Measurements from ENCODE around the gene PRCC.

DNA sequence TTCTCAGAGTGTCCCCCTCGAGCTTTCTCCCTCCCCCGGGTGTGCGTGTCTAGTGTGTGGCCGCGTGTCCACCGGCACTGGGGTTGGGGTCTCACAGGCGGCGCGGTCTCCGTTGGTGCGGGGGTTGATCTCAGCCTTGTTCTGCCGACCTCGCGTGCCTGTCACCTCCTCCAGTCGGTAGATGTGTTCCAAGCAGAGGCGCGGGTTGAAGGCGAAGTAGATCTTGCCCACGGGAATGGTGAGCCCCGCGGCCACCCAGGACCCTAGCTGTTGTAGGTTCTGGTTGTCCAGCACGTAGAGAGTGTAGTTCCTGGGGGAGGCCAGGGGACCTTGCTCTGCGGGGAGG lies 81.8 kb downstream of the PRCC start:
- TF ChIP-seq, protein P1, sequence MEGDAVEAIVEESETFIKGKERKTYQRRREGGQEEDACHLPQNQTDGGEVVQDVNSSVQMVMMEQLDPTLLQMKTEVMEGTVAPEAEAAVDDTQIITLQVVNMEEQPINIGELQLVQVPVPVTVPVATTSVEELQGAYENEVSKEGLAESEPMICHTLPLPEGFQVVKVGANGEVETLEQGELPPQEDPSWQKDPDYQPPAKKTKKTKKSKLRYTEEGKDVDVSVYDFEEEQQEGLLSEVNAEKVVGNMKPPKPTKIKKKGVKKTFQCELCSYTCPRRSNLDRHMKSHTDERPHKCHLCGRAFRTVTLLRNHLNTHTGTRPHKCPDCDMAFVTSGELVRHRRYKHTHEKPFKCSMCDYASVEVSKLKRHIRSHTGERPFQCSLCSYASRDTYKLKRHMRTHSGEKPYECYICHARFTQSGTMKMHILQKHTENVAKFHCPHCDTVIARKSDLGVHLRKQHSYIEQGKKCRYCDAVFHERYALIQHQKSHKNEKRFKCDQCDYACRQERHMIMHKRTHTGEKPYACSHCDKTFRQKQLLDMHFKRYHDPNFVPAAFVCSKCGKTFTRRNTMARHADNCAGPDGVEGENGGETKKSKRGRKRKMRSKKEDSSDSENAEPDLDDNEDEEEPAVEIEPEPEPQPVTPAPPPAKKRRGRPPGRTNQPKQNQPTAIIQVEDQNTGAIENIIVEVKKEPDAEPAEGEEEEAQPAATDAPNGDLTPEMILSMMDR (conservative IDR thresholded peaks at IDR 0.05; ENCODE audit: low read depth, low read length), result no peak
- TF ChIP-seq EZH2 (IDR thresholded peaks at IDR 0.05; ENCODE audit: borderline replicate concordance, low read depth, low read length, poor library complexity, severe bottlenecking), result no peak
